Gastrocnemius medialis (tissue), 4 donors: ENCODE measurements around the gene UBXN2A. TPM values are rescaled to one million over a fixed set of nuclear protein-coding genes. Genes with fewer than 3 reads are reported as not detected.

Experiments used
- ATAC-seq, 2 donors: fragments of 150-250 bp; one replicate each; pipeline ENCODE4 v1.9.1; 2016
- DNase-seq, 2 donors: peaks; one replicate each; pipeline ENCODE4 v3.0.0-alpha.2; 2019
- H3K27ac ChIP-seq, 4 donors: fragments of 200-600 bp; sonication (generic); 1 replicate in 1 of 4; 2 replicates in 3 of 4; pipeline ENCODE4 v1.5.1; 2016 to 2018; ENCODE audit warnings: mild to moderate bottlenecking in 2 of 4, moderate library complexity in 1 of 4
- H3K27me3 ChIP-seq, 3 donors: fragments of 200-600 bp; sonication (generic) in 2 of 3; 1 replicate in 1 of 3; 2 replicates in 2 of 3; pipeline versions ENCODE4 v1.5.1 to v1.6.0; 2016 to 2019; ENCODE audit warnings: mild to moderate bottlenecking in 1 of 3, moderate library complexity in 1 of 3
- H3K36me3 ChIP-seq, 2 donors: fragments of 200-600 bp; sonication (generic) in 1 of 2; one replicate each; pipeline ENCODE4 v1.5.1; 2017 to 2018
- H3K4me1 ChIP-seq, 2 donors: fragments of 200-600 bp; sonication (generic) in 1 of 2; one replicate each; pipeline ENCODE4 v1.5.1; 2016 to 2017; ENCODE audit warnings: mild to moderate bottlenecking in 2 of 2
- H3K4me3 ChIP-seq, 4 donors: fragments of 200-600 bp; sonication (generic) in 3 of 4; 1 replicate in 1 of 4; 2 replicates in 3 of 4; pipeline ENCODE4 v1.5.1; 2016 to 2019; ENCODE audit warnings: mild to moderate bottlenecking in 2 of 4
- H3K9me3 ChIP-seq, 3 donors: fragments of 200-600 bp; sonication (generic) in 2 of 3; 1 replicate in 1 of 3; 2 replicates in 2 of 3; pipeline ENCODE4 v1.5.1; 2016 to 2019
- CTCF ChIP-seq, 5 experiments: fragments of 450-650 bp in 3 of 5; fragments of 200-600 bp in 2 of 5; sonication (generic) in 2 of 5; IDR thresholded peaks in 4 of 5; conservative IDR thresholded peaks in 1 of 5; 1 replicate in 4 of 5; 2 replicates in 1 of 5; pipeline ENCODE4 v1.5.1; 2016 to 2019; ENCODE audit warnings: antibody characterized with exemption in 5 of 5, mild to moderate bottlenecking in 3 of 5, moderate library complexity in 3 of 5
- POLR2A ChIP-seq, 2 donors: fragments of 450-650 bp; IDR thresholded peaks; one replicate each; pipeline ENCODE4 v1.6.1; 2017; ENCODE audit warnings: antibody characterized with exemption in 2 of 2, mild to moderate bottlenecking in 2 of 2, moderate library complexity in 2 of 2
- in situ Hi-C, 4 donors: fragments of 200-750 bp; cut with MboI; loops; one replicate each; pipeline versions ENCODE4 v1.15.0 to v1.8.0; 2017; ENCODE audit warnings: low sequenced_read_pairs in 4 of 4
- intact Hi-C: fragments of 100-400 bp; cut with DNase I; formaldehyde crosslinking; loops from one replicate; pipeline ENCODE4 v1.15.1; 2023; ENCODE audit warnings: low total_unique reads
- total RNA-seq, 4 donors: library from RNA; depleted of rRNA; stranded (reverse); fragments of >200 nt; gene quantifications; one replicate each; pipeline versions ENCODE4 v1.1.0 to v1.2.3, GENCODE V29; 2016

UBXN2A gene
- total RNA-seq, 4 donors from 2014 or later, result 13.7 to 20.8 (median 17.0) TPM

- DNase-seq, result no peak
- in situ Hi-C loops, result no loop called here
- Histone ChIP-seq H3K27ac (no peak overlapping the region), H3K4me3 (no peak overlapping the region), H3K9me3 (no peaks in the 10 kb centered on the region), H3K4me1 (no peaks in the 10 kb centered on the region), H3K27me3 (no peaks in the 10 kb centered on the region), H3K36me3 (peaks cover 0 to 5% of the 10 kb centered on the region in 2 donors)
- ATAC-seq, result no peak
- no peak for TF ChIP-seq POLR2A (IDR thresholded peaks at IDR 0.05)
- intact Hi-C loops, result no loop called here
Observed at GRCh38 chr2:23994567-23994966, 54.3 kb downstream of the UBXN2A start.

DNA sequence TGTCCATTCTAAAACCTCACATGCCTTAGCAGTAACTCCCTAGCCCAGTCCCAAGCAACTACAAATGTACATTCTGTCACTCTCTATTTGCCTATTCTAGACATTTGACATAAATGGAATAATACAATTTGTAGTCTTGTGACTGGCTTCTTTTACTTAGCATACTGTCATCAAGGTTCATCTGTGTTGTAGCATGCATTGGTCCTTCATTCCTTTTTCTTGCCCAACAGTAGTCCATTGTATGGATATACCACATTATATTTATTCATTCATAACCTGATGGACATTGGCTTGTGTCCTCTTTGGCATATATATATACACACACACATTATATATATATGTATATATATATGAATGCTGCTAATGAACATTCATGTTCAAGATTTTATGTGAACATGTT lies 67.4 kb downstream of the UBXN2A start:
- TF ChIP-seq POLR2A (IDR thresholded peaks at IDR 0.05) (no peak), CTCF (IDR thresholded peaks at IDR 0.05 in 4 of 5, conservative IDR thresholded peaks at IDR 0.05 in 1 of 5) (no peak)
- Histone ChIP-seq H3K4me3 (no peak overlapping the region), H3K9me3 (no peaks in the 10 kb centered on the region), H3K36me3 (no peaks in the 10 kb centered on the region), H3K27ac (no peak overlapping the region), H3K27me3 (peaks cover 25 to 30% (median 28%) of the 10 kb centered on the region in 3 donors), H3K4me1 (peaks cover 4 to 8% of the 10 kb centered on the region in 2 donors)
- DNase-seq (no peak), ATAC-seq (no peak)
- in situ Hi-C loops, result no loop called here
- intact Hi-C loops, result no loop called here

- H3K9me3 ChIP-seq, result no peaks in the 10 kb centered on the region
- ATAC-seq (no peak), DNase-seq (no peak)
- peaks cover 4 to 8% of the 10 kb centered on the region in 2 donors for H3K4me1 ChIP-seq
- no peak for TF ChIP-seq CTCF (IDR thresholded peaks at IDR 0.05 in 4 of 5, conservative IDR thresholded peaks at IDR 0.05 in 1 of 5)
- no peak for TF ChIP-seq POLR2A (IDR thresholded peaks at IDR 0.05)
- no peak overlapping the region for H3K27ac ChIP-seq
- H3K36me3 ChIP-seq, result no peaks in the 10 kb centered on the region
- intact Hi-C loops, result no loop called here
- peaks cover 25 to 30% (median 28%) of the 10 kb centered on the region in 3 donors for H3K27me3 ChIP-seq
- in situ Hi-C loops, result no loop called here
- H3K4me3 ChIP-seq, result no peak overlapping the region
Observed at GRCh38 chr2:24008672-24009366, 68.6 kb downstream of the UBXN2A start.

- Histone ChIP-seq H3K4me3 (peak overlapping the region in 2 of 4 donors; percentile 44 to 49), H3K4me1 (peaks cover 4 to 8% of the 10 kb centered on the region in 2 donors), H3K9me3 (no peaks in the 10 kb centered on the region), H3K27me3 (peaks cover 25 to 30% (median 28%) of the 10 kb centered on the region in 3 donors), H3K36me3 (no peaks in the 10 kb centered on the region), H3K27ac (no peak overlapping the region)
- DNase-seq (no peak), ATAC-seq (no peak)
- in situ Hi-C loops, result no loop called here
- intact Hi-C loops, result no loop called here
- TF ChIP-seq CTCF (IDR thresholded peaks at IDR 0.05 in 4 of 5, conservative IDR thresholded peaks at IDR 0.05 in 1 of 5) (no peak), POLR2A (IDR thresholded peaks at IDR 0.05) (no peak)
Observed at GRCh38 chr2:24009367-24009679, 69.1 kb downstream of the UBXN2A start.

DNA sequence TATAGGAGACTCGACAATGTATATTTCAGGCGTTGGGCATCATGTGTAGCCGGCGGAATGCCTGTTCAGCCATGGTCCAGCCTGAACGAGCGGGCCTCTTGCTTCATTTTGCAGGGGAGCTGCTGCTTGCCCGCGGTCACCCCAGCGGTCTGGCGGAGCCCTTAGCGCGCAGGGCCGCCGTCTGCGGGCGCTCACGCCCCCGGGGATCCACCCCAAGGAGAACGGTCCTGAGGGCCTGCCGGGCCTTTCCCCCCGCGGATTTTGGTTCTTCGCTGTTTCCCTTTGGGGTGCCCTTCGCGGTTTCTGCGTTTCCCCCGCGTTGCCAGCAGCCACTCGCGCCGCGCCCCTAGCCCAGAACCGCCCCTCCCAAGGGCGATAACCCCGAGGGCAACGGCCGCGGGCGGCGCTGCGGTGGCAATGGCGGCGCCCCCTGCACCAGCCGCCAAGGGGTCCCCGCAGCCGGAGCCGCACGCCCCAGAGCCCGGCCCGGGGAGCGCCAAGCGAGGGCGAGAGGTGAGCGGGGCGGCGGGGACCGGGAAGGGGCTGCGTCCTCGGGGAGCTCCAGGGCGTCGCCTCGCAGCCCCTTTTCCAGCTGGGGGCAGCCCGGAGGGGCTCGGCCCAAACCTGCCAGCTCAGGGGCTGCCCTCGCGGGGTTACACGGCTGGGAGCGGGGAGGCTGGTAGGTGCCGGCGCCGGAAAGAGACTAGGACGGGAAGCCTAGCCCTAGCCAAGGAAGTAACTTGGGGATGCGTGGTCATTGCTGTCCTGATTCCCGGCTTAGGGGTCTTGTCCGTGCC lies 69.6 kb downstream of the UBXN2A start, which contains the start of gene MFSD2B:
Gene MFSD2B (plus strand): TSS at position 406 of the 797 bp plus-strand sequence. CDS start 12 bp downstream, at position 418.
- Histone ChIP-seq H3K4me1 (peaks cover 4 to 8% of the 10 kb centered on the region in 2 donors), H3K4me3 (peak within 1 kb of the TSS in 3 of 4 donors; percentile 32 to 49 (median 44)), H3K36me3 (no peaks in the 10 kb centered on the region), H3K27ac (no peak within 1 kb of the TSS), H3K9me3 (no peaks in the 10 kb centered on the region), H3K27me3 (peaks cover 25 to 30% (median 28%) of the 10 kb centered on the region in 3 donors)
- DNase-seq, result no peak
- no peak for ATAC-seq
- in situ Hi-C loops (no loop called here), intact Hi-C loops (no loop called here)
- TF ChIP-seq CTCF (IDR thresholded peaks at IDR 0.05 in 4 of 5, conservative IDR thresholded peaks at IDR 0.05 in 1 of 5) (no peak), POLR2A (IDR thresholded peaks at IDR 0.05) (no peak)
